ENCODE data around the gene FARS2. TPM values are rescaled to one million over a fixed set of nuclear protein-coding genes. Genes with fewer than 3 reads are reported as not detected.
A peak's percentile ranks its signal among the peaks of the same experiment; 100 is the strongest.

FARS2 gene
- total and polyA plus RNA-seq, 9 of the 15 experiments (the other 6 are each of a cell fraction or from before 2014, with no cell fraction given), result 16.5 to 62.2 (median 27.0) TPM

- H3K36me3 ChIP-seq (ENCODE audit: control insufficient read depth, insufficient read depth, low read length), result no peaks in the 10 kb centered on the region
- POLR2A ChIA-PET, result no interaction called here
- CTCF ChIA-PET (ENCODE audit: low intra/inter-chr PET ratio), result no interaction called here
- H3K4me2 ChIP-seq (ENCODE audit: insufficient read depth, low read length), result no peak overlapping the region
- H3K4me1 ChIP-seq (replicated peaks in 1 of 2; ENCODE audit: control insufficient read depth in 2 of 2, insufficient read depth in 2 of 2, low read length in 2 of 2), result no peaks in the 10 kb centered on the region
- BruUV-seq (replicated peaks), result no TSS peak
- DNase-seq (ENCODE audit: extremely low read depth in 1 of 4, low spot score in 3 of 4) (no peak), ATAC-seq (no peak), FAIRE-seq (no peak)
- H3K27ac ChIP-seq (ENCODE audit: extremely low read depth, low read depth, low read length), result no peak overlapping the region
- H2AFZ ChIP-seq (ENCODE audit: low read depth, low read length), result no peak overlapping the region
- no peak for TF ChIP-seq RBM25 (IDR thresholded peaks at IDR 0.05; ENCODE audit: low read depth, low read length, severe bottlenecking)
- TF ChIP-seq TEAD4 (IDR thresholded peaks at IDR 0.05; ENCODE audit: low read length), result no peak
- TF ChIP-seq TEAD4 (CRISPR knock-in tag; IDR thresholded peaks at IDR 0.05; ENCODE audit: borderline replicate concordance), result no peak
- TF ChIP-seq RBM22 (IDR thresholded peaks at IDR 0.05; ENCODE audit: low read depth, low read length, poor library complexity, severe bottlenecking), result no peak
- TF ChIP-seq ZNF146 (CRISPR knock-in tag; IDR thresholded peaks at IDR 0.05; ENCODE audit: unreplicated experiment), result peak; percentile 6
- no peak for TF ChIP-seq SPI1 (IDR thresholded peaks at IDR 0.05; ENCODE audit: borderline replicate concordance, low read depth, low read length)
- no peak for TF ChIP-seq IFI16 (CRISPR knock-in tag; IDR thresholded peaks at IDR 0.05)
- TF ChIP-seq CTBP1 (IDR thresholded peaks at IDR 0.05; ENCODE audit: borderline replicate concordance), result no peak
- no peak for TF ChIP-seq REST (IDR thresholded peaks at IDR 0.05; ENCODE audit: borderline replicate concordance)
- no peak for TF ChIP-seq REST (CRISPR knock-in tag; IDR thresholded peaks at IDR 0.05; ENCODE audit: low read depth)
- no peaks in the 10 kb centered on the region for H3K9me3 ChIP-seq (replicated peaks; ENCODE audit: control insufficient read depth, insufficient read depth, low read depth, low read length)
- H3K79me2 ChIP-seq (ENCODE audit: control insufficient read depth, insufficient read depth, low read length), result no peaks in the 10 kb centered on the region
- no peaks in the 10 kb centered on the region for H4K20me1 ChIP-seq (replicated peaks; ENCODE audit: control insufficient read depth, insufficient read depth, low read length)
- H3K9ac ChIP-seq (ENCODE audit: insufficient read depth in 1 of 2, low read depth in 2 of 2, low read length in 2 of 2), result no peak overlapping the region
- intact Hi-C loops (cut with micrococcal nuclease), result no loop called here
- no peak overlapping the region for H3K4me3 ChIP-seq
- in situ Hi-C loops (cut with MboI), result no loop called here
- WGBS (ENCODE audit: insufficient coverage, low coverage, missing lambda C conversion rate), result 36% methylated on average over 4 of the region's 4 CpGs
- H3K9me1 ChIP-seq (ENCODE audit: control insufficient read depth, insufficient read depth, low read length), result no peaks in the 10 kb centered on the region
- H3K27me3 ChIP-seq (ENCODE audit: control insufficient read depth in 2 of 2, insufficient read depth in 2 of 2, low read length in 2 of 2), result no peaks in the 10 kb centered on the region
Observed at GRCh38 chr6:5682530-5682929, 421.2 kb downstream of the FARS2 start.
